ENCODE data around the gene XDH. TPM values are rescaled to one million over a fixed set of nuclear protein-coding genes. Genes with fewer than 3 reads are reported as not detected.

XDH gene
- 100 to 1,000 TPM in 1 of 4 donors, 10 to 100 TPM in 3; 19.0 to 108 (median 92.3) TPM for total RNA-seq

DNA sequence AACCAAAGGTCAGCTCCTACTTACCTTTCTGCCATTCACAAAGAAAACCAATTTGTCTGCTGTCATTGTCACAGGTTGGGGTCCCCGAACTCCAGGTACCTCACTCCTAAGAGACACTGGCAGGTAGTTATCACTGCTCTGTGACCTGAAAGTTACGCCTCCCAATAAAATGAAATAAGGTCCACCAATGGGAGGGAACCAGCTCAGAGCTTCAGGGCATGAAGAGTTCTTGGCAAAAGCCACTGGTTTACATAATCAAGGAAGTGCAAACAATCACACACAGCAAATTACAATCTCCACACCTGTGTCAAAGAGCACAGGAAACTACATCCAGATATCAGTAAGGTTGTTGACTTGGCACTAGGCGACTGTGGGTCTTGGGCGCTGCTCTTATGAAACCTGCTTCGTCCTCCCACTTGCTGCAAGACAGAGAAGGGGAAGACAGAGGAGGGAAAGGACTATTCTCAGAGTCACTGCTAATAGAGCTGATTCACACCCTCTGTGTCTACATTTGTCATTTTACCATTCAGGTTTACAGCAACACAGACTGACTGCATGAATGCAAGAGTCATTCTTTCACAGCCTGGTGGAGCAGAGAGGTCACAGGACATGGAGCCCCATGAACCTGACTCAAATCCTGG, at the start of gene XDH:
Gene XDH, minus strand, starts transcription at position 142 of the 641 bp plus-strand sequence. Its CDS starts 76 bp downstream, at position 66.
- TF ChIP-seq, protein P1, sequence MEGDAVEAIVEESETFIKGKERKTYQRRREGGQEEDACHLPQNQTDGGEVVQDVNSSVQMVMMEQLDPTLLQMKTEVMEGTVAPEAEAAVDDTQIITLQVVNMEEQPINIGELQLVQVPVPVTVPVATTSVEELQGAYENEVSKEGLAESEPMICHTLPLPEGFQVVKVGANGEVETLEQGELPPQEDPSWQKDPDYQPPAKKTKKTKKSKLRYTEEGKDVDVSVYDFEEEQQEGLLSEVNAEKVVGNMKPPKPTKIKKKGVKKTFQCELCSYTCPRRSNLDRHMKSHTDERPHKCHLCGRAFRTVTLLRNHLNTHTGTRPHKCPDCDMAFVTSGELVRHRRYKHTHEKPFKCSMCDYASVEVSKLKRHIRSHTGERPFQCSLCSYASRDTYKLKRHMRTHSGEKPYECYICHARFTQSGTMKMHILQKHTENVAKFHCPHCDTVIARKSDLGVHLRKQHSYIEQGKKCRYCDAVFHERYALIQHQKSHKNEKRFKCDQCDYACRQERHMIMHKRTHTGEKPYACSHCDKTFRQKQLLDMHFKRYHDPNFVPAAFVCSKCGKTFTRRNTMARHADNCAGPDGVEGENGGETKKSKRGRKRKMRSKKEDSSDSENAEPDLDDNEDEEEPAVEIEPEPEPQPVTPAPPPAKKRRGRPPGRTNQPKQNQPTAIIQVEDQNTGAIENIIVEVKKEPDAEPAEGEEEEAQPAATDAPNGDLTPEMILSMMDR (IDR thresholded peaks at IDR 0.05), result peak in 1 of 6 experiments; percentile 4
- TF ChIP-seq POLR2A (IDR thresholded peaks at IDR 0.05), result peak; percentile 91 to 93
- no peaks in the 10 kb centered on the region for H3K27me3 ChIP-seq
- H3K4me1 ChIP-seq, result peaks cover 0 to 17% (median 0%) of the 10 kb centered on the region in 4 donors
- peak within 1 kb of the TSS in 3 of 4 donors; percentile 10 to 55 (median 49) for H3K4me3 ChIP-seq
- peaks cover 0 to 7% (median 0%) of the 10 kb centered on the region in 4 donors for H3K9me3 ChIP-seq
- peak within 1 kb of the TSS in 3 of 4 donors; percentile 47 to 88 (median 83) for H3K27ac ChIP-seq
- no peaks in the 10 kb centered on the region for H3K36me3 ChIP-seq
- peak in 1 of 3 donors; percentile 64 for DNase-seq

DNA sequence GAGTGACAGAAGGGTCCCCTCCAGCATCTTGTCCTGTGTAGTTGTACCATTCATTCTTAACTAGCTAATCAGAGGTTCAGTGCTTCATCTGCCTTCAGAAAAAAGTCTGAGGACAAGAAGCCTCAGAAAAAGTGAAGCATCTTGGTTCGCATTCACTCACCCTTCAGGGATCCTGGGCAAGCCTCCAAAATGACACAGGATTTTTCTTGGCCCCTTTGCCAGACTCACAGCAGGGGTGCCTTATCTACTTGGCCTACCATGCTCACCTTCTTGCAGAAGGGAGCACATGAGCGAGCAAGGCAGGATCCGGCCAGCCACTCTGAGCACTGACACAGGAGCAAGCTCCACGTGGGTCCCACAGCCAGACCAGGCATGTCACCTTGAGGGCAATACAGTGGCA, 43.1 kb upstream of the XDH start:
- DNase-seq, result no peak
- Histone ChIP-seq H3K27ac (no peak overlapping the region), H3K4me3 (no peak overlapping the region), H3K36me3 (no peaks in the 10 kb centered on the region), H3K9me3 (peaks cover 0 to 13% (median 0%) of the 10 kb centered on the region in 4 donors), H3K27me3 (no peaks in the 10 kb centered on the region), H3K4me1 (no peaks in the 10 kb centered on the region)
- no peak for TF ChIP-seq POLR2A (IDR thresholded peaks at IDR 0.05)
- TF ChIP-seq, protein P1 (IDR thresholded peaks at IDR 0.05), result no peak

DNA sequence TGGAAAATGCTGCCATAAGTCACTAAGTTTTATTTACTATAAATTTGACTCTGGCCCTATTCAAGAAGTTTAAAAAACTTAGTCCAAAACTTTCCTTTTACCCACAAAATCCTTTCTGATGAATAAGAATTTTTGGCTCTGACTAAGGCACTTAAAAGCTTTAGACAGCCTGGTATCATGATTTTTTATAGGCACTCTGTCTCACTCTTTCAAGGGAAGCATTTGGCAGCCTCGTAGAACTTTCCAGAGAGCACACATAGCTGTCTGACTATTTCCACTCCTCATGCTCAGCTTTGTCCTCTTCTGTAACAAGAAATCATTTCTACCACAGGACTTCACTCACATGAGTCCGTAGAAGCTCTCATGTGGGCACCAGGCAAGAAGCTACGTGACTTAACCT, 32.3 kb upstream of the XDH start:
- DNase-seq, result no peak
- no peaks in the 10 kb centered on the region for H3K27me3 ChIP-seq
- TF ChIP-seq, protein P1 (IDR thresholded peaks at IDR 0.05), result no peak
- no peak for TF ChIP-seq POLR2A (IDR thresholded peaks at IDR 0.05)

DNA sequence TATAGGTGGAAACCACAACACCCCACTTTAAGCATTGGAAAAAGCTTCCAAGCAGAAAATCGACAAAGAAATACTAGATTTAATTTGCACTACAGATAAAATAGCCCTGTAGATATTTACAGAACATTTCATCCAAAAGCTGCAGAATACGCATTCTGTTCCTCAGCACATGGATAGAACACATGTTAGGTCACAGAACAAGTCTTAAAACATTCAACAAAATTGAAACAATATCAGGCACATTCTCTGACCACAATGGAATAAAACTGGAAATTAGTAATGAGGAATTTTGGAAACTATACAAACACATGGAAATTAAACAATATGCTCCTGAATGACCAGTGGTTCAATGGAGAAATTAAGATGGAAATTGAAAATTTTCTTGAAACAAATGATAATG, 27.8 kb upstream of the XDH start:
- no peak for DNase-seq

More for the DNA sequence above, 32.3 kb upstream of the XDH start:
- Histone ChIP-seq H3K9me3 (peaks cover 0 to 4% (median 0%) of the 10 kb centered on the region in 4 donors), H3K36me3 (no peaks in the 10 kb centered on the region), H3K4me3 (no peak overlapping the region), H3K4me1 (no peaks in the 10 kb centered on the region), H3K27ac (no peak overlapping the region)

DNA sequence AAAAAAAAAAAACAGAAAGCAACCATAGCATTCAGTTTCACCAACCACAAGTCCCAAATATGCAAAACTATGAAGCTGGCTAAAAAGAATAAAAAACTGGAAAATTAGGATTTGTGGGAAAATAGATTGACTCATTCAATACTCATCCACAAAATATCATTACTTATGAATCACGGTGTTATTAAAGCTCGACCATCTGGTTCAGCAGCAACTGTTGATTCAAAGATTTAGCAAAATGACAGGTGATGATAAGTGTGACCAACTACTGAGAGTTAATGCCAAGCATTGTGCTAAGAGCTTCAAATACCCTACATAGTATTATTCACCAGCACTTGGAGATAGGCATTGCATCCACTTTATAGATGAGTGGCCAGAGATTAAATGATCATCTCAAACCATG, 26.2 kb upstream of the XDH start:
- H3K27me3 ChIP-seq, result no peaks in the 10 kb centered on the region
- H3K9me3 ChIP-seq, result no peaks in the 10 kb centered on the region
- no peaks in the 10 kb centered on the region for H3K4me1 ChIP-seq
- TF ChIP-seq, protein P1 (IDR thresholded peaks at IDR 0.05), result no peak
- no peak for TF ChIP-seq POLR2A (IDR thresholded peaks at IDR 0.05)
- no peak for DNase-seq
- H3K27ac ChIP-seq, result no peak overlapping the region
- no peaks in the 10 kb centered on the region for H3K36me3 ChIP-seq
- H3K4me3 ChIP-seq, result no peak overlapping the region

More for the DNA sequence above, 27.8 kb upstream of the XDH start:
- no peaks in the 10 kb centered on the region for H3K27me3 ChIP-seq
- no peak overlapping the region for H3K27ac ChIP-seq
- TF ChIP-seq, protein P1 (IDR thresholded peaks at IDR 0.05), result no peak
- TF ChIP-seq POLR2A (IDR thresholded peaks at IDR 0.05), result no peak
- H3K4me1 ChIP-seq, result no peaks in the 10 kb centered on the region
- H3K4me3 ChIP-seq, result no peak overlapping the region
- no peaks in the 10 kb centered on the region for H3K36me3 ChIP-seq
- no peaks in the 10 kb centered on the region for H3K9me3 ChIP-seq

Measured in Peyer's patch (tissue), 4 donors.